Subcutaneous adipose tissue (tissue), 4 donors: ENCODE measurements around the gene TRIM32. TPM values are rescaled to one million over a fixed set of nuclear protein-coding genes. Genes with fewer than 3 reads are reported as not detected.

ENCODE experiments used
- CTCF ChIP-seq: fragments of 450-650 bp; IDR thresholded peaks from one replicate; pipeline ENCODE4 v1.5.1; 2016; ENCODE audit warnings: low read depth, mild to moderate bottlenecking, control low read depth, antibody characterized with exemption, moderate library complexity
- total RNA-seq, 4 donors: library from RNA; depleted of rRNA; stranded (reverse); fragments of >200 nt; gene quantifications; one replicate each; pipeline ENCODE4 v1.1.0, GENCODE V29; 2016

Gene TRIM32
- total RNA-seq, 4 donors from 2014 or later = 12.8 to 22.9 (median 14.3) TPM

- no peak for TF ChIP-seq CTCF
Measured at GRCh38 chr9:116712781-116713180, 25.7 kb downstream of the TRIM32 start.

- no peak for TF ChIP-seq CTCF
Measured at GRCh38 chr9:116713271-116713670, 26.2 kb downstream of the TRIM32 start.

DNA sequence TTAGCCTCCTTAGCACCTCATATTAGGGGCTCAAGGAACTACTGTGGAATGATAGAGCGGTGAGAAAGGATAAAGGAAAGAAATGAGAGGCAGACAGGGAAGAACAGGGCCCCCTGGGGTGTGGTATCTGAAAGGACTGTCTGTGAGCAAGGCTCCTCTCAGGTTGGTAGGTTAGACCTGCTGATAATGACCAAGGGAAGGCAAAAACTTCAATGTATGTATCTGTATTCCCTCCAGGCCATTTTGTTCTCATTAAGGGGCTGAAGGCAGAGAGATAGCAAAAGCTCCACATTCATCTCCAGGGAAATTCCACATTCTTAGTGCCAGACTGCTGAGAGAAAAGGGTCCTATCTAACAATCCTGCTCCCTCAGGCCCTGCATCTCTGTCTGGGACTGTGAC is 28.6 kb downstream of the TRIM32 start:
- no peak for TF ChIP-seq CTCF

- TF ChIP-seq CTCF = no peak
Measured at GRCh38 chr9:116716438-116716837, 29.3 kb downstream of the TRIM32 start.

GRCh38 chr9:116717150-116717549 is 30.0 kb downstream of the TRIM32 start:
- TF ChIP-seq CTCF = no peak

DNA sequence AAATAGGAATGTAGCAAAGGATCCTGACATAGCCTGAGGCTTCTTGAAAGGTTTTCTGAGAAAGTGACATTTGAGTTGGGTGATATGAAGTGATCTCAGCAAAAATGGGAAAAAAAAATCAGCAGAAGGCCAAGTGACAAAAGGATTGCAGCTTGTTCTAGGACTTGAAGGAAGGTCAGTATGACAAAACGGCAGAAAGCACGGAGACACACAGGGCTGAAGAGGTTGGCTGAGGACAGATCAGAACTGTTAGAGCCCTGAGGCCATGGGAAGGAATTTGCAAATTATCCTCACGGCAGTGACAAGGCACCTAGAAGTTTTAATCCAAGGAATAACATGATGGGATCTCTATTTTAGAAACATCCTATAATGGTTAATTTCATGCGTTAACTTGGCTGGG is 31.0 kb downstream of the TRIM32 start:
- TF ChIP-seq CTCF = no peak

DNA sequence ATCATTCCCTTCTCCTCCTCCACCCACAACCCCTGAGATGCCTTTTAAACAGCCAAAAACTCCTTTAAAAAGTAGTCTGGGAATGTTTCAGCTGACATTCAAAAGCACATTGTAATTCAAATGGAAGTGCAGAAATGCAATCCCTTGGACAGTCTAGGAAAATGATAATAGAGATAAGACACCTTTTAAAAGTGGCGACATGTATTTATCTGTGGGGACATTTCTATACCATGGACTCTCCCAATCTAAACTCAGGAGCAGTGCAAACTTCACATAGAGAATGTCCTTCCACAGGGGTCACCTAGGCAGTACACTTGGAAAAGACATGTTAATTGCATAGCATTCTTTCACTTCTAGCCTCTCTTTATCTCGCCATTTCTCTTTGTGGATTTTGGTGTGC is 33.0 kb downstream of the TRIM32 start:
- no peak for TF ChIP-seq CTCF
